ENCODE measurements around the gene CACNA1C. TPM values are rescaled to one million over a fixed set of nuclear protein-coding genes. Genes with fewer than 3 reads are reported as not detected.

The CACNA1C gene
- total RNA-seq, 2 experiments from 2014 or later: 0.69 to 1.4 TPM

DNA sequence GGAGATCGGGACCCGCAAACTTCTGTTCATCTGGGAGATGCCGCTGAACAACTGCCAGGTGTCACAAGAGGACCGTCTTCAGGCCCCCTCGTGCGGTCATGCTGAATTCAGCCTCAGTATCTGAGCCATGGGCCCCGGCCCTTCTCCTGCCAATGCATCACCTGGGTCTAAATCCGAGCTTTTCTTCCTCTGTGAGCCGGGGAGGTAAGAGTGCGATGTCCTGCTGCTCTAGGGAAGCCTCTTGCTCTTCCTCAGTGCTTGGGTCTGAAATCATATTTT, 586.2 kb downstream of the CACNA1C start:
- no peak for DNase-seq (ENCODE audit: low spot score)
- TF ChIP-seq EZH2phosphoT487 (IDR thresholded peaks at IDR 0.05; ENCODE audit: borderline replicate concordance, low read depth, low read length) (no peak), CTCF (conservative IDR thresholded peaks at IDR 0.05; ENCODE audit: low read length) (no peak)
- Histone ChIP-seq H4K20me1 (ENCODE audit: insufficient read depth, low read length) (no peaks in the 10 kb centered on the region), H3K36me3 (ENCODE audit: insufficient read depth, low read length) (no peaks in the 10 kb centered on the region), H3K4me3 (ENCODE audit: low read depth, low read length, poor library complexity, severe bottlenecking) (no peak overlapping the region), H3K9me3 (ENCODE audit: low read length) (no peaks in the 10 kb centered on the region), H3K4me1 (ENCODE audit: insufficient read depth, low read length, poor library complexity, severe bottlenecking) (no peaks in the 10 kb centered on the region), H2AFZ (ENCODE audit: low read length) (no peak overlapping the region), H3K4me2 (ENCODE audit: low read length) (no peak overlapping the region), H3K79me2 (ENCODE audit: insufficient read depth, low read depth, low read length) (no peaks in the 10 kb centered on the region), H3K27ac (ENCODE audit: low read depth, low read length, poor library complexity, severe bottlenecking) (no peak overlapping the region), H3K9me2 (ENCODE audit: insufficient read depth, low read length) (no peaks in the 10 kb centered on the region)
- CTCF ChIA-PET (ENCODE audit: unreplicated experiment): no interaction called here
- intact Hi-C loops (cut with micrococcal nuclease; ENCODE audit: unreplicated experiment): no loop called here
- no TSS peak for BruUV-seq (replicated peaks)
- POLR2A ChIA-PET: interaction anchor here (0.6 kb wide), 1 partner anchor 33 kb away, joined by 3 read pairs; no protein-coding TSS in a partner anchor

GRCh38 chr12:2640281-2640680, 587.5 kb downstream of the CACNA1C start:
- CTCF ChIA-PET (ENCODE audit: unreplicated experiment): no interaction called here
- Histone ChIP-seq H3K36me3 (ENCODE audit: insufficient read depth, low read length) (no peaks in the 10 kb centered on the region), H3K9me2 (ENCODE audit: insufficient read depth, low read length) (no peaks in the 10 kb centered on the region), H3K4me2 (ENCODE audit: low read length) (no peak overlapping the region), H3K79me2 (ENCODE audit: insufficient read depth, low read depth, low read length) (no peaks in the 10 kb centered on the region), H2AFZ (ENCODE audit: low read length) (no peak overlapping the region), H3K4me1 (ENCODE audit: insufficient read depth, low read length, poor library complexity, severe bottlenecking) (no peaks in the 10 kb centered on the region), H3K27ac (ENCODE audit: low read depth, low read length, poor library complexity, severe bottlenecking) (no peak overlapping the region), H4K20me1 (ENCODE audit: insufficient read depth, low read length) (no peaks in the 10 kb centered on the region), H3K9me3 (ENCODE audit: low read length) (no peaks in the 10 kb centered on the region), H3K4me3 (ENCODE audit: low read depth, low read length, poor library complexity, severe bottlenecking) (no peak overlapping the region)
- DNase-seq (ENCODE audit: low spot score): no peak
- intact Hi-C loops (cut with micrococcal nuclease; ENCODE audit: unreplicated experiment): no loop called here
- no TSS peak for BruUV-seq (replicated peaks)
- no peak for TF ChIP-seq EZH2phosphoT487 (IDR thresholded peaks at IDR 0.05; ENCODE audit: borderline replicate concordance, low read depth, low read length)
- TF ChIP-seq CTCF (conservative IDR thresholded peaks at IDR 0.05; ENCODE audit: low read length): no peak
- POLR2A ChIA-PET: no interaction called here

- CTCF ChIA-PET (ENCODE audit: unreplicated experiment): no interaction called here
These were observed 587.9 kb downstream of the CACNA1C start for GRCh38 chr12:2640709-2641108.

More at GRCh38 chr12:2640709-2641108, 587.9 kb downstream of the CACNA1C start:
- no peak overlapping the region for H3K4me2 ChIP-seq (ENCODE audit: low read length)
- no peak for DNase-seq (ENCODE audit: low spot score)
- H3K79me2 ChIP-seq (ENCODE audit: insufficient read depth, low read depth, low read length): no peaks in the 10 kb centered on the region
- no peak for TF ChIP-seq CTCF (conservative IDR thresholded peaks at IDR 0.05; ENCODE audit: low read length)
- TF ChIP-seq EZH2phosphoT487 (IDR thresholded peaks at IDR 0.05; ENCODE audit: borderline replicate concordance, low read depth, low read length): no peak
- intact Hi-C loops (cut with micrococcal nuclease; ENCODE audit: unreplicated experiment): no loop called here
- H3K27ac ChIP-seq (ENCODE audit: low read depth, low read length, poor library complexity, severe bottlenecking): no peak overlapping the region
- POLR2A ChIA-PET: no interaction called here
- H4K20me1 ChIP-seq (ENCODE audit: insufficient read depth, low read length): no peaks in the 10 kb centered on the region
- H2AFZ ChIP-seq (ENCODE audit: low read length): no peak overlapping the region
- no peaks in the 10 kb centered on the region for H3K36me3 ChIP-seq (ENCODE audit: insufficient read depth, low read length)
- no peaks in the 10 kb centered on the region for H3K4me1 ChIP-seq (ENCODE audit: insufficient read depth, low read length, poor library complexity, severe bottlenecking)
- no peak overlapping the region for H3K4me3 ChIP-seq (ENCODE audit: low read depth, low read length, poor library complexity, severe bottlenecking)
- no TSS peak for BruUV-seq (replicated peaks)
- H3K9me2 ChIP-seq (ENCODE audit: insufficient read depth, low read length): no peaks in the 10 kb centered on the region
- no peaks in the 10 kb centered on the region for H3K9me3 ChIP-seq (ENCODE audit: low read length)
